Posterior vena cava (tissue), 2 donors: ENCODE measurements around the gene ANAPC10. TPM values are rescaled to one million over a fixed set of nuclear protein-coding genes. Genes with fewer than 3 reads are reported as not detected.

ENCODE experiments used
- DNase-seq: peaks from one replicate; pipeline ENCODE4 v3.0.0-alpha.2; 2020; ENCODE audit warnings: low spot score
- intact Hi-C, 2 donors: fragments of 100-400 bp; cut with DNase I; formaldehyde crosslinking; loops; one replicate each; pipeline versions ENCODE4 v1.14.1 to v1.14.2; 2022 to 2023
- total RNA-seq, 2 donors: library from RNA; stranded (reverse); fragmentation: NEBNext Ultra II Directional; extraction: Animal tissue kit (Norgen Biotek cat#: 25700); gene quantifications; one replicate each; pipeline ENCODE4 v1.2.1, GENCODE V29; 2021
- donor health status: DM: yes; HTN: yes; CAD: no.
- donor health status: DM: yes; HTN: yes; CAD: no.

The ANAPC10 gene
- total RNA-seq, 2 donors from 2014 or later: 16.6 to 18.6 TPM

- no peak for DNase-seq
- intact Hi-C loops: no loop called here
Measured at GRCh38 chr4:144948009-144948408, 150.0 kb downstream of the ANAPC10 start.

Other genes starting within 250 kb of the ANAPC10 start
- gene ABCE1, start 115 bp upstream of the ANAPC10 start, total RNA-seq: 10 to 100 TPM; 46.5 to 48.6 TPM
- 10 to 100 TPM; 27.1 to 41.9 TPM for gene OTUD4, start 82.4 kb upstream of the ANAPC10 start, total RNA-seq